Esophagus muscularis mucosa (tissue), 4 donors: ENCODE results near the gene NUP188. TPM values are rescaled to one million over a fixed set of nuclear protein-coding genes. Genes with fewer than 3 reads are reported as not detected.

Experiments
- DNase-seq: peaks from one replicate; pipeline ENCODE4 v3.0.0-alpha.2; 2017; ENCODE audit errors: extremely low spot score
- H3K27ac ChIP-seq, 4 donors: fragments of 200-600 bp; sonication (generic); replicated peaks in 1 of 4; 1 replicate in 3 of 4; 2 replicates in 1 of 4; pipeline ENCODE4 v1.5.1; 2016 to 2019; ENCODE audit warnings: mild to moderate bottlenecking in 1 of 4
- H3K27me3 ChIP-seq, 4 donors: fragments of 200-600 bp; sonication (generic); one replicate each; pipeline versions ENCODE4 v1.5.1 to v1.6.0; 2016 to 2019
- H3K36me3 ChIP-seq, 4 donors: fragments of 200-600 bp; sonication (generic); one replicate each; pipeline ENCODE4 v1.5.1; 2016 to 2019
- H3K4me1 ChIP-seq, 4 donors: fragments of 200-600 bp; sonication (generic); one replicate each; pipeline ENCODE4 v1.5.1; 2016 to 2019
- H3K4me3 ChIP-seq, 4 donors: fragments of 200-600 bp; sonication (generic); 1 replicate in 2 of 4; 2 replicates in 2 of 4; pipeline ENCODE4 v1.5.1; 2016 to 2019; ENCODE audit warnings: mild to moderate bottlenecking in 4 of 4, moderate library complexity in 1 of 4
- H3K9me3 ChIP-seq, 4 donors: fragments of 200-600 bp; sonication (generic); 1 replicate in 3 of 4; 2 replicates in 1 of 4; pipeline ENCODE4 v1.5.1; 2016 to 2019
- EP300 ChIP-seq: sonication (generic); formaldehyde crosslinking; IDR thresholded peaks from one replicate; pipeline ENCODE4 v1.6.1; 2017; ENCODE audit warnings: antibody characterized with exemption
- POLR2A ChIP-seq: fragments of 450-650 bp; IDR thresholded peaks from one replicate; pipeline ENCODE4 v1.6.1; 2017; ENCODE audit warnings: antibody characterized with exemption, moderate library complexity, mild to moderate bottlenecking, low read depth
- POLR2AphosphoS5 ChIP-seq, 2 donors: sonication (generic); formaldehyde crosslinking; IDR thresholded peaks; one replicate each; pipeline ENCODE4 v1.6.1; 2017; ENCODE audit warnings: antibody characterized with exemption in 2 of 2
- WGBS: methylation state at CpG from one replicate; pipeline ENCODE4 v1.1.5; 2018; 5-methylcytosine and 5-hydroxymethylcytosine counted together
- intact Hi-C: fragments of 100-400 bp; cut with DNase I; formaldehyde crosslinking; loops from one replicate; pipeline ENCODE4 v1.15.1; 2023
- total RNA-seq, 4 donors: library from RNA; depleted of rRNA; stranded (reverse); fragments of >200 nt; gene quantifications; one replicate each; pipeline versions ENCODE4 v1.1.0 to v1.2.1, GENCODE V29; 2016
- TF ChIP-seq, protein P1 (sequence below), 3 experiments: fragments of 200-600 bp in 2 of 3; fragments of 450-650 bp in 1 of 3; sonication (generic) in 2 of 3; IDR thresholded peaks; one replicate each; pipeline ENCODE4 v1.5.1; 2017 to 2019; ENCODE audit warnings: antibody characterized with exemption in 3 of 3, mild to moderate bottlenecking in 2 of 3, moderate library complexity in 1 of 3

NUP188 gene
- total RNA-seq, 4 donors from 2014 or later: 22.9 to 34.0 (median 29.4) TPM

DNA sequence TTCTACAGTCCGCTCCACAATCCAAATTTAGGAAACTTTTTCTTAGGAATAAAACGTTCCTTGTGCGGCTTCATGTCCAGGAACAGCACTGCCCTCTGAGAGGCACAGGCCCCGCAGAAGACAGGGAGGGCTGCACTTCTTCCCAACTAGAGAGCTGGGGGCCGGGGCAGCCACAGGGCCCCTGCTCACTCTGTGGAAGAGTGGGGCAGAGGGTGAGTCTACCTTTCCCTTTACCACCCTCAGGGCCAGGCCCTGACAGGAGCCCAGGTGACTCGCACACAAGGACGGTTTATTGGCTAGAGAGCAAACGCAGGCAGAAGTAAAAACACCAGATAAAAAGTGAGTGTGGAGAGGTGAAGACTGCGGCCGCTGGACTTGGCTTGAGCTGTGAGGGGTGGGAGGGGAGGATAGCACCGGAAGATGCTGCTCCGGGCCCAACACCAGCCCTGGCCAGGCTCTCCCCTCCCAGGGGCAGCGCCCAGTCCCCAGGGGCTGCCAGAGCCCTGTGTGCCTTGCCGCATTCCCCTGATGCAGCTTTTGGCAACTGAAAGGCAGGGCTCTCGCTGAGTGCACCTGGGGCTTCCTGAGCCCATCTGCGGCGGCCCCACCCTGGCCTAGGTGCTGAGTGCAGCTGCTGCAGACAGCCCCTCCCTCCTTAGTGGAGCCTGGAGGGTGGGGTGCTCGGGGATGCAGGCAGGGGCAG lies 60.4 kb downstream of the NUP188 start:
- 90% methylated on average over 13 of the region's 18 CpGs for WGBS
- Histone ChIP-seq H3K9me3 (no peaks in the 10 kb centered on the region), H3K36me3 (peaks cover 19 to 97% (median 95%) of the 10 kb centered on the region in 4 donors), H3K4me3 (no peak overlapping the region), H3K4me1 (peaks cover 13 to 25% (median 22%) of the 10 kb centered on the region in 4 donors), H3K27ac (peak overlapping the region in 3 of 4 donors; percentile 49 to 65 (median 52)), H3K27me3 (no peaks in the 10 kb centered on the region)
- TF ChIP-seq EP300: no peak
- TF ChIP-seq, protein P1, sequence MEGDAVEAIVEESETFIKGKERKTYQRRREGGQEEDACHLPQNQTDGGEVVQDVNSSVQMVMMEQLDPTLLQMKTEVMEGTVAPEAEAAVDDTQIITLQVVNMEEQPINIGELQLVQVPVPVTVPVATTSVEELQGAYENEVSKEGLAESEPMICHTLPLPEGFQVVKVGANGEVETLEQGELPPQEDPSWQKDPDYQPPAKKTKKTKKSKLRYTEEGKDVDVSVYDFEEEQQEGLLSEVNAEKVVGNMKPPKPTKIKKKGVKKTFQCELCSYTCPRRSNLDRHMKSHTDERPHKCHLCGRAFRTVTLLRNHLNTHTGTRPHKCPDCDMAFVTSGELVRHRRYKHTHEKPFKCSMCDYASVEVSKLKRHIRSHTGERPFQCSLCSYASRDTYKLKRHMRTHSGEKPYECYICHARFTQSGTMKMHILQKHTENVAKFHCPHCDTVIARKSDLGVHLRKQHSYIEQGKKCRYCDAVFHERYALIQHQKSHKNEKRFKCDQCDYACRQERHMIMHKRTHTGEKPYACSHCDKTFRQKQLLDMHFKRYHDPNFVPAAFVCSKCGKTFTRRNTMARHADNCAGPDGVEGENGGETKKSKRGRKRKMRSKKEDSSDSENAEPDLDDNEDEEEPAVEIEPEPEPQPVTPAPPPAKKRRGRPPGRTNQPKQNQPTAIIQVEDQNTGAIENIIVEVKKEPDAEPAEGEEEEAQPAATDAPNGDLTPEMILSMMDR (IDR thresholded peaks at IDR 0.05): no peak
- no peak for DNase-seq
- intact Hi-C loops: no loop called here

DNA sequence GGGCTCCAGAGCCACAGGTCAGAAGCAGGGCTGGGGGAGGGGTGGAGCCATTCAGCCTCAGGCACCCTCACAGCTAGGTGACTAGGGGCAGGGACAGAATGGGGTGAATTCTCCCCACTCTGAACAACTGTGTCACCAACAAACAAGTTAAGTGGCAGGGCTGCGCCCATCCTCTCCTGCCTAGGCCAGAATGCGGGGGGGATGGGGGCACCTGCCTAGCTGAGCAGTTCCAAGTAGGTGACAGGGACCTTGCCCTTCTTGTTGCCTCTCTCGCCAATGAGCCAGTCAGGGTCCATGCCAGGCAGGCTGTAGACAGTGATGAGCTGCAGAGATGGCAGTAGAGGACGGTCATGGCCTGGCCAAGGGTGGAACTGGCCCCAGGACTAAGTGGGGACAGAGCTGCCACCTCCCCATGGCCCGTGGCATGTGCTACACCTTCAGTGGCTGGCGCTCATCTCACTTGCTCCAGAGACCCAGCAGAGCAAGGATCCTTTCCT lies 61.0 kb downstream of the NUP188 start:
- no peaks in the 10 kb centered on the region for H3K9me3 ChIP-seq
- WGBS: 80% methylated on average over 2 of the region's 6 CpGs
- TF ChIP-seq POLR2A (no peak), EP300 (no peak), POLR2AphosphoS5 (IDR thresholded peaks at IDR 0.05) (no peak)
- intact Hi-C loops: no loop called here
- DNase-seq: no peak
- H3K27ac ChIP-seq: peak overlapping the region in 1 of 4 donors; percentile 65
- no peaks in the 10 kb centered on the region for H3K27me3 ChIP-seq
- H3K4me1 ChIP-seq: peaks cover 13 to 25% (median 22%) of the 10 kb centered on the region in 4 donors
- H3K4me3 ChIP-seq: no peak overlapping the region
- H3K36me3 ChIP-seq: peaks cover 20 to 97% (median 95%) of the 10 kb centered on the region in 4 donors

DNA sequence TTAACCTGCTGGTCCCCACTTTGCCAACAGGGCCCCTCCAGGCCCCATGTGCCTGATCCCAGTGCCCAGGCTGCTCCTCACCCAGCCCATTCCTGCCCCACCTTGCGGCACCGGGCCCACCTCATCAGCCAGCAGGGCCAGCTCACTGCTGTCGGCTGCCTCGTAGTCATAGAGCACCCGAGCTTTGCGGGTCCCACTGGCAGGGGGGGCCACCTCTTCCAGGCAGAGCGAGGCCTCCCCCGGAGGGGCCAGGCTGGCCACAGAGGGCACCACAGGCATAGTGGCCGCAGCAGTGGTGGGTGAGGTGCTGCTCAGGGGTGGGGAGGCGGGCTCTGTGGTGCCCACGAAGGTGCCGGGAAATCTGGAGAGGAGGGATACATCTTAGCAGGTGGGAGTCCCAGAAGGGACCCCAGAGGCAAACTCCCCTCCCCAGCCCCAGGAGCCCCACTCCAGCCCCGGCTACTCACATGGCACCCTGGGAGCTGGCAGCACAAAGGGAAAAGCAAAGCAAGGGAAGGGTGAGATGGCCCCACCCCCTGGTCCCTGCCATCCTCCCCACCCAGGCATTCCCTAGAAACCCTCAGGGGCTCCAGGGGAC lies 61.6 kb downstream of the NUP188 start:
- TF ChIP-seq POLR2AphosphoS5 (IDR thresholded peaks at IDR 0.05) (no peak), EP300 (no peak), POLR2A (no peak)
- TF ChIP-seq, protein P1 (IDR thresholded peaks at IDR 0.05): no peak

DNA sequence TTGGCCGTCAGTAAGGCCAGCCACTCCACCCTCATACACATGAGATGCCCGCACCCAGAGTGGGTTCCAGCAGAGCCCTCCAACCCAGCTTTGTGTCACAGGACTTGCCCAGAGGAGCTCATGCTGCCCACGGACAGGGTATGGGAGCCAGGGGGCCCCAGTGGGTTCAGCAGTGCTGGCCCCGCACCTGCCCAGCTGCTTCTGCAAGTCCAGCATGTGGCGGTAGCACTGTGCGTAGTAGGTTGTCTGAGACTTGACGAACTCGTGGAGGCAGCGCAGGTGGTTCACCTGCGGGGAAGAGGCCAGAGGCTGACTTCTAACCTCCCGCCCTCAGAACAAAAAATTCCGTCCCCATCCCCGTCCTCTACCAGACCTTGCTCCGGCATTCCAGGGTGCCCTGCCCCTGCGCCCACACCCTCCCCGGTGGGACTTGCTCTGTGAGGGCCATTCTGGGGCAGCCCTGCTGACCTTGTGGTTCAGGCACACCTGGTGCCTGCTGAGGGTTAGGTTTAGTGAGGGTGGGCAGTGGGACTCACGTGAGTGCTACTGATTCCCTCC lies 62.2 kb downstream of the NUP188 start:
- Histone ChIP-seq H3K36me3 (peaks cover 31 to 100% (median 97%) of the 10 kb centered on the region in 4 donors), H3K4me3 (no peak overlapping the region), H3K27ac (no peak overlapping the region), H3K9me3 (no peaks in the 10 kb centered on the region), H3K4me1 (peaks cover 13 to 25% (median 22%) of the 10 kb centered on the region in 4 donors), H3K27me3 (no peaks in the 10 kb centered on the region)
- intact Hi-C loops: no loop called here
- WGBS: 92% methylated on average over 12 of the region's 17 CpGs
- TF ChIP-seq EP300 (no peak), POLR2AphosphoS5 (IDR thresholded peaks at IDR 0.05) (no peak), POLR2A (no peak)
- TF ChIP-seq, protein P1 (IDR thresholded peaks at IDR 0.05): no peak
- DNase-seq: no peak

More for the DNA sequence above, 61.6 kb downstream of the NUP188 start:
- no peak overlapping the region for H3K27ac ChIP-seq
- WGBS: 81% methylated on average over 5 of the region's 13 CpGs
- intact Hi-C loops: no loop called here
- no peak for DNase-seq
- H3K27me3 ChIP-seq: no peaks in the 10 kb centered on the region
- H3K4me1 ChIP-seq: peaks cover 13 to 25% (median 22%) of the 10 kb centered on the region in 4 donors
- H3K4me3 ChIP-seq: no peak overlapping the region
- peaks cover 26 to 100% (median 97%) of the 10 kb centered on the region in 4 donors for H3K36me3 ChIP-seq
- no peaks in the 10 kb centered on the region for H3K9me3 ChIP-seq
